HepG2 (cell line): Measurements from ENCODE around the gene KCNH6. TPM values are rescaled to one million over a fixed set of nuclear protein-coding genes. Genes with fewer than 3 reads are reported as not detected.

Experiments
- ATAC-seq: fragments of 200-7000 bp; cut with Tn5 transposase; 3 replicates; pipeline ENCODE4 v1.9.1; 2020; ENCODE audit warnings: mild to moderate bottlenecking, moderate library complexity
- BruUV-seq: library from RNA; stranded (reverse); fragments of 400-500 nt; replicated peaks from 2 replicates; lab custom pipeline; 2021; lab: Mats Ljungman, UMichigan
- CTCF ChIA-PET: fragments of 300-600 bp; formaldehyde crosslinking; extraction: SDS; loops from one replicate; lab custom pipeline; 2021; ENCODE audit warnings: low total read pairs, inconsistent platforms, low intra/inter-chr PET ratio; lab: Yijun Ruan, JAX
- POLR2A ChIA-PET: fragments of 350-600 bp; sonication (Branson Sonifier 250); formaldehyde crosslinking; loops from one replicate; lab custom pipeline; 2020; ENCODE audit warnings: antibody characterized with exemption, inconsistent platforms; lab: Yijun Ruan, JAX
- DNase-seq: peaks from one replicate; pipeline ENCODE4 v3.0.0-alpha.2; 2015; ENCODE audit warnings: low spot score
- FAIRE-seq: peaks from 3 replicates; lab custom pipeline; 2011; peaks lifted over from hg19 to GRCh38; lab: Jason Lieb, UNC
- H2AFZ ChIP-seq: one replicate; pipeline ENCODE4 v1.6.1; 2011; ENCODE audit warnings: low read length, inconsistent platforms
- H3K27ac ChIP-seq: fragments of 300-600 bp; 3 replicates; pipeline ENCODE4 v1.8.0; 2011; ENCODE audit warnings: mixed run types, mild to moderate bottlenecking, mixed read lengths, low read length, inconsistent platforms; ENCODE audit not compliant: insufficient read depth; ENCODE audit errors: extremely low read length
- H3K27me3 ChIP-seq, 2 experiments: fragments of 200-600 bp in 1 of 2; 2 replicates in 1 of 2; 3 replicates in 1 of 2; pipeline versions ENCODE4 v1.6.0 to v1.8.0; 2011; ENCODE audit warnings: low read length in 2 of 2, mild to moderate bottlenecking in 2 of 2, moderate library complexity in 2 of 2, inconsistent platforms in 1 of 2; ENCODE audit not compliant: insufficient read depth in 2 of 2, control insufficient read depth in 1 of 2
- H3K36me3 ChIP-seq, 2 experiments: fragments of 200-600 bp in 1 of 2; replicated peaks in 1 of 2; 2 replicates in 1 of 2; 3 replicates in 1 of 2; pipeline versions ENCODE4 v1.5.1 to v1.8.0; 2011; ENCODE audit warnings: low read length in 2 of 2, inconsistent platforms in 1 of 2; ENCODE audit not compliant: insufficient read depth in 2 of 2, control insufficient read depth in 1 of 2
- H3K4me1 ChIP-seq: 2 replicates; pipeline ENCODE4 v1.5.1; 2012; ENCODE audit warnings: low read length, inconsistent platforms; ENCODE audit not compliant: insufficient read depth
- H3K4me2 ChIP-seq: 2 replicates; pipeline ENCODE4 v1.6.0; 2011; ENCODE audit warnings: low read depth, low read length, inconsistent platforms
- H3K4me3 ChIP-seq, 3 experiments: fragments of 200-600 bp in 1 of 3; sonication (generic), shearing (Covaris generic) in 1 of 3; replicated peaks in 1 of 3; 2 replicates each; pipeline ENCODE4 v1.5.1; 2011 to 2016; ENCODE audit warnings: low read length in 3 of 3, inconsistent platforms in 2 of 3, low read depth in 2 of 3, mild to moderate bottlenecking in 2 of 3, control low read depth in 1 of 3, mixed read lengths in 1 of 3; ENCODE audit not compliant: insufficient read depth in 1 of 3
- H3K79me2 ChIP-seq: one replicate; pipeline ENCODE4 v1.6.1; 2011; ENCODE audit warnings: low read length, inconsistent platforms; ENCODE audit not compliant: insufficient read depth
- H3K9ac ChIP-seq: 2 replicates; pipeline ENCODE4 v1.6.0; 2011; ENCODE audit warnings: mild to moderate bottlenecking, low read depth, low read length, inconsistent platforms; ENCODE audit not compliant: insufficient read depth
- H3K9me3 ChIP-seq: 2 replicates; pipeline ENCODE4 v1.5.1; 2012; ENCODE audit warnings: mild to moderate bottlenecking, low read length
- H4K20me1 ChIP-seq: 2 replicates; pipeline ENCODE4 v1.6.0; 2011; ENCODE audit warnings: inconsistent platforms, mild to moderate bottlenecking, low read length, moderate library complexity; ENCODE audit not compliant: insufficient read depth
- EHMT2 ChIP-seq: fragments of 200-600 bp; sonication (generic); IDR thresholded peaks from 2 replicates; pipeline ENCODE4 v1.7.0; 2017; ENCODE audit warnings: antibody characterized with exemption, low read depth, low read length, borderline replicate concordance
- NAIF1 ChIP-seq: sonication (generic); formaldehyde crosslinking; IDR thresholded peaks from 2 replicates; pipeline ENCODE4 v1.5.0; 2020; ENCODE audit warnings: mild to moderate bottlenecking, missing genetic modification reagents, borderline replicate concordance
- ZNF629 ChIP-seq: sonication (generic); formaldehyde crosslinking; conservative IDR thresholded peaks from 2 replicates; pipeline ENCODE4 v1.5.0; 2020; ENCODE audit warnings: missing genetic modification reagents
- ZNF737 ChIP-seq: sonication (generic); formaldehyde crosslinking; IDR thresholded peaks from 2 replicates; pipeline ENCODE4 v1.5.0; 2020; ENCODE audit warnings: missing genetic modification reagents, mild to moderate bottlenecking, borderline replicate concordance
- WGBS: methylation state at CpG from one replicate; pipeline ENCODE4 v1.1.6; 2017; ENCODE audit warnings: low lambda C conversion rate; 5-methylcytosine and 5-hydroxymethylcytosine counted together
- in situ Hi-C: cut with HindIII; loops from 2 replicates; pipeline ENCODE4 v1.10.0; 2017; ENCODE audit warnings: low pct_unique_long_range_greater_than_20kb; ENCODE audit not compliant: extremely low pct_ligation_motif_present
- intact Hi-C: fragments of 100-400 bp; cut with micrococcal nuclease; formaldehyde crosslinking; loops from one replicate; pipeline ENCODE4 v1.10.0; 2022; ENCODE audit not compliant: unreplicated experiment
- polyA plus RNA-seq, 8 experiments: library from polyadenylated mRNA; depleted of rRNA in 3 of 8; stranded (reverse) in 7 of 8; unstranded in 1 of 8; fragments of >200 nt; fragmentation: Illumina TruSeq in 4 of 8; extraction: Trizol in 4 of 8; gene quantifications; 2 replicates each; pipeline versions ENCODE4 v1.2.1 to v1.2.3, GENCODE V29; 2011 to 2016; ENCODE audit warnings: low read depth in 4 of 8, missing spikeins in 1 of 8, mixed read lengths in 1 of 8; ENCODE audit not compliant: insufficient read depth in 1 of 8
- total RNA-seq, 5 experiments: library from RNA; depleted of rRNA; stranded (reverse); fragments of >200 nt; fragmentation: Illumina TruSeq; extraction: Trizol; gene quantifications; 2 replicates each; pipeline ENCODE4 v1.2.3, GENCODE V29; 2016; ENCODE audit warnings: low read depth in 1 of 5
- TF ChIP-seq, protein P1 (sequence below): sonication (generic); formaldehyde crosslinking; IDR thresholded peaks from 2 replicates; pipeline ENCODE4 v1.5.0; 2020; ENCODE audit warnings: mild to moderate bottlenecking, missing genetic modification reagents
- TF ChIP-seq, protein P2 (sequence below): sonication (generic); formaldehyde crosslinking; IDR thresholded peaks from 2 replicates; pipeline ENCODE4 v1.5.0; 2020; ENCODE audit warnings: mild to moderate bottlenecking, missing genetic modification reagents, borderline replicate concordance

KCNH6 gene
- total and polyA plus RNA-seq, 2 of the 13 experiments (the other 11 are each of a cell fraction or from before 2014, with no cell fraction given): 0.05 to 0.18 TPM

DNA sequence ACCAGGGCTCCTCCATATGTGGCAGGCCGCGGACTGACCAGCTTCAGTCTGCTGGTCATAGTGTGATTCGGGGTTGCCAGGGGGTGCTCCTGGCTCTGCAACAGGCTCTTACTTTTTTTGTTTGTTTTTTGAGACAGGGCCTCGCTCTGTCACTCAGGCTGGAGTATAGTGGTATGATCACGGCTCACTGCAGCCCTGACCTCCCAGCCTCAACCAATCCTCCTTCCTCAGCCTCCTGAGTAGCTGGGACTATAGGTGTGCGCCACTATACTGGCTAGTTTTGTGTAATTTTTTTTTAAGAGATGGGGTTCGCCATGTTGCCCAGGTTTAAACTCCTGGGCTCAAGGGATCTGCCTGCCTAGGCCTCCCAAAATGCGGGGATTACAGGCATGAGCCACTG lies 11.8 kb upstream of the KCNH6 start:
- 33% methylated on average over 8 of the region's 8 CpGs for WGBS
- Histone ChIP-seq H3K27ac (no peak overlapping the region), H3K4me3 (no peak overlapping the region), H2AFZ (no peak overlapping the region), H4K20me1 (no peaks in the 10 kb centered on the region), H3K9ac (no peak overlapping the region), H3K4me1 (peaks cover 33% of the 10 kb centered on the region), H3K27me3 (peaks cover 14 to 77% of the 10 kb centered on the region in 2 experiments; a peak in 4 of 5 replicates), H3K9me3 (no peaks in the 10 kb centered on the region), H3K36me3 (no peaks in the 10 kb centered on the region)
- ChIA-PET POLR2A (no interaction called here), CTCF (no interaction called here)
- intact Hi-C loops: no loop called here
- no peak for FAIRE-seq
- DNase-seq: no peak
- TF ChIP-seq ZNF737 (CRISPR knock-in tag): 0 out of 2 replicates have a peak, but pooled peaks have one; percentile 35
- TF ChIP-seq, protein P1, sequence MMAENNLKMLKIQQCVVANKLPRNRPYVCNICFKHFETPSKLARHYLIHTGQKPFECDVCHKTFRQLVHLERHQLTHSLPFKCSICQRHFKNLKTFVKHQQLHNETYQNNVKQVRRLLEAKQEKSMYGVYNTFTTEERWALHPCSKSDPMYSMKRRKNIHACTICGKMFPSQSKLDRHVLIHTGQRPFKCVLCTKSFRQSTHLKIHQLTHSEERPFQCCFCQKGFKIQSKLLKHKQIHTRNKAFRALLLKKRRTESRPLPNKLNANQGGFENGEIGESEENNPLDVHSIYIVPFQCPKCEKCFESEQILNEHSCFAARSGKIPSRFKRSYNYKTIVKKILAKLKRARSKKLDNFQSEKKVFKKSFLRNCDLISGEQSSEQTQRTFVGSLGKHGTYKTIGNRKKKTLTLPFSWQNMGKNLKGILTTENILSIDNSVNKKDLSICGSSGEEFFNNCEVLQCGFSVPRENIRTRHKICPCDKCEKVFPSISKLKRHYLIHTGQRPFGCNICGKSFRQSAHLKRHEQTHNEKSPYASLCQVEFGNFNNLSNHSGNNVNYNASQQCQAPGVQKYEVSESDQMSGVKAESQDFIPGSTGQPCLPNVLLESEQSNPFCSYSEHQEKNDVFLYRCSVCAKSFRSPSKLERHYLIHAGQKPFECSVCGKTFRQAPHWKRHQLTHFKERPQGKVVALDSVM: peak; percentile 90
- TF ChIP-seq NAIF1: no peak
- TF ChIP-seq, all 625 proteins: peak for 2
- ATAC-seq: no peak
- BruUV-seq: no TSS peak
- no peaks in the 10 kb centered on the region for H3K79me2 ChIP-seq
- in situ Hi-C loops: no loop called here
- H3K4me2 ChIP-seq: no peak overlapping the region

DNA sequence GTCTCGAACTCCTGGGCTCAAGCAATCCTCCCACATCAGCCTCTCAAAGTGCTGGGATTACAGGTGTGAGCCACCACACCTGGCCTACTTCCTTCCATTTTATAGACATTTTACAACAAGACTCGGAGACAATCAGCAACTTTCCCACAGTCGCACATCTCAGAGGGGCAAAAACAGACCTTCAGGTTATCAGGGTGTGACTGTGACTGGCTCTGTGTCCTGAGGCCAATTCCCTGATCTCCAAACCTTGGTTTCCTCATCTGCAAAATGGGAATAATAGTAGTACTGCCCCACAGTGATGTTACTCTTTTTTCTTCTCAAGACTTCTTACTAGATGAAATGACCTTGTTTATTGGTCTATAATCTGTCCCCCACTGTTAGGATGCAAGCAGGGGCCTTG lies 10.8 kb upstream of the KCNH6 start:
- peaks cover 12 to 78% of the 10 kb centered on the region in 2 experiments; a peak in 4 of 5 replicates for H3K27me3 ChIP-seq
- DNase-seq: no peak
- peaks cover 41% of the 10 kb centered on the region for H3K4me1 ChIP-seq
- no peak overlapping the region for H3K27ac ChIP-seq
- no peaks in the 10 kb centered on the region for H3K36me3 ChIP-seq
- H3K4me3 ChIP-seq: no peak overlapping the region
- FAIRE-seq: no peak
- intact Hi-C loops: no loop called here
- WGBS: 73% methylated on average over 3 of the region's 3 CpGs
- ChIA-PET CTCF (no interaction called here), POLR2A (no interaction called here)
- H2AFZ ChIP-seq: no peak overlapping the region
- no peak overlapping the region for H3K9ac ChIP-seq
- peak; percentile 61 for TF ChIP-seq ZNF629
- TF ChIP-seq, protein P2, sequence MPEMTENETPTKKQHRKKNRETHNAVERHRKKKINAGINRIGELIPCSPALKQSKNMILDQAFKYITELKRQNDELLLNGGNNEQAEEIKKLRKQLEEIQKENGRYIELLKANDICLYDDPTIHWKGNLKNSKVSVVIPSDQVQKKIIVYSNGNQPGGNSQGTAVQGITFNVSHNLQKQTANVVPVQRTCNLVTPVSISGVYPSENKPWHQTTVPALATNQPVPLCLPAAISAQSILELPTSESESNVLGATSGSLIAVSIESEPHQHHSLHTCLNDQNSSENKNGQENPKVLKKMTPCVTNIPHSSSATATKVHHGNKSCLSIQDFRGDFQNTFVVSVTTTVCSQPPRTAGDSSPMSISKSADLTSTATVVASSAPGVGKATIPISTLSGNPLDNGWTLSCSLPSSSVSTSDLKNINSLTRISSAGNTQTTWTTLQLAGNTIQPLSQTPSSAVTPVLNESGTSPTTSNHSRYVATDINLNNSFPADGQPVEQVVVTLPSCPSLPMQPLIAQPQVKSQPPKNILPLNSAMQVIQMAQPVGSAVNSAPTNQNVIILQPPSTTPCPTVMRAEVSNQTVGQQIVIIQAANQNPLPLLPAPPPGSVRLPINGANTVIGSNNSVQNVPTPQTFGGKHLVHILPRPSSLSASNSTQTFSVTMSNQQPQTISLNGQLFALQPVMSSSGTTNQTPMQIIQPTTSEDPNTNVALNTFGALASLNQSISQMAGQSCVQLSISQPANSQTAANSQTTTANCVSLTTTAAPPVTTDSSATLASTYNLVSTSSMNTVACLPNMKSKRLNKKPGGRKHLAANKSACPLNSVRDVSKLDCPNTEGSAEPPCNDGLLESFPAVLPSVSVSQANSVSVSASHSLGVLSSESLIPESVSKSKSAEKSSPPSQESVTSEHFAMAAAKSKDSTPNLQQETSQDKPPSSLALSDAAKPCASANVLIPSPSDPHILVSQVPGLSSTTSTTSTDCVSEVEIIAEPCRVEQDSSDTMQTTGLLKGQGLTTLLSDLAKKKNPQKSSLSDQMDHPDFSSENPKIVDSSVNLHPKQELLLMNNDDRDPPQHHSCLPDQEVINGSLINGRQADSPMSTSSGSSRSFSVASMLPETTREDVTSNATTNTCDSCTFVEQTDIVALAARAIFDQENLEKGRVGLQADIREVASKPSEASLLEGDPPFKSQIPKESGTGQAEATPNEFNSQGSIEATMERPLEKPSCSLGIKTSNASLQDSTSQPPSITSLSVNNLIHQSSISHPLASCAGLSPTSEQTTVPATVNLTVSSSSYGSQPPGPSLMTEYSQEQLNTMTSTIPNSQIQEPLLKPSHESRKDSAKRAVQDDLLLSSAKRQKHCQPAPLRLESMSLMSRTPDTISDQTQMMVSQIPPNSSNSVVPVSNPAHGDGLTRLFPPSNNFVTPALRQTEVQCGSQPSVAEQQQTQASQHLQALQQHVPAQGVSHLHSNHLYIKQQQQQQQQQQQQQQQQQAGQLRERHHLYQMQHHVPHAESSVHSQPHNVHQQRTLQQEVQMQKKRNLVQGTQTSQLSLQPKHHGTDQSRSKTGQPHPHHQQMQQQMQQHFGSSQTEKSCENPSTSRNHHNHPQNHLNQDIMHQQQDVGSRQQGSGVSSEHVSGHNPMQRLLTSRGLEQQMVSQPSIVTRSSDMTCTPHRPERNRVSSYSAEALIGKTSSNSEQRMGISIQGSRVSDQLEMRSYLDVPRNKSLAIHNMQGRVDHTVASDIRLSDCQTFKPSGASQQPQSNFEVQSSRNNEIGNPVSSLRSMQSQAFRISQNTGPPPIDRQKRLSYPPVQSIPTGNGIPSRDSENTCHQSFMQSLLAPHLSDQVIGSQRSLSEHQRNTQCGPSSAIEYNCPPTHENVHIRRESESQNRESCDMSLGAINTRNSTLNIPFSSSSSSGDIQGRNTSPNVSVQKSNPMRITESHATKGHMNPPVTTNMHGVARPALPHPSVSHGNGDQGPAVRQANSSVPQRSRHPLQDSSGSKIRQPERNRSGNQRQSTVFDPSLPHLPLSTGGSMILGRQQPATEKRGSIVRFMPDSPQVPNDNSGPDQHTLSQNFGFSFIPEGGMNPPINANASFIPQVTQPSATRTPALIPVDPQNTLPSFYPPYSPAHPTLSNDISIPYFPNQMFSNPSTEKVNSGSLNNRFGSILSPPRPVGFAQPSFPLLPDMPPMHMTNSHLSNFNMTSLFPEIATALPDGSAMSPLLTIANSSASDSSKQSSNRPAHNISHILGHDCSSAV (CRISPR knock-in tag): no peak
- no peak for TF ChIP-seq EHMT2
- no peaks in the 10 kb centered on the region for H3K79me2 ChIP-seq
- BruUV-seq: no TSS peak
- in situ Hi-C loops: no loop called here
- no peaks in the 10 kb centered on the region for H3K9me3 ChIP-seq
- no peak overlapping the region for H3K4me2 ChIP-seq
- ATAC-seq: no peak
- no peaks in the 10 kb centered on the region for H4K20me1 ChIP-seq
